Measurements from ENCODE around the gene TBCA.

Gene TBCA

DNA sequence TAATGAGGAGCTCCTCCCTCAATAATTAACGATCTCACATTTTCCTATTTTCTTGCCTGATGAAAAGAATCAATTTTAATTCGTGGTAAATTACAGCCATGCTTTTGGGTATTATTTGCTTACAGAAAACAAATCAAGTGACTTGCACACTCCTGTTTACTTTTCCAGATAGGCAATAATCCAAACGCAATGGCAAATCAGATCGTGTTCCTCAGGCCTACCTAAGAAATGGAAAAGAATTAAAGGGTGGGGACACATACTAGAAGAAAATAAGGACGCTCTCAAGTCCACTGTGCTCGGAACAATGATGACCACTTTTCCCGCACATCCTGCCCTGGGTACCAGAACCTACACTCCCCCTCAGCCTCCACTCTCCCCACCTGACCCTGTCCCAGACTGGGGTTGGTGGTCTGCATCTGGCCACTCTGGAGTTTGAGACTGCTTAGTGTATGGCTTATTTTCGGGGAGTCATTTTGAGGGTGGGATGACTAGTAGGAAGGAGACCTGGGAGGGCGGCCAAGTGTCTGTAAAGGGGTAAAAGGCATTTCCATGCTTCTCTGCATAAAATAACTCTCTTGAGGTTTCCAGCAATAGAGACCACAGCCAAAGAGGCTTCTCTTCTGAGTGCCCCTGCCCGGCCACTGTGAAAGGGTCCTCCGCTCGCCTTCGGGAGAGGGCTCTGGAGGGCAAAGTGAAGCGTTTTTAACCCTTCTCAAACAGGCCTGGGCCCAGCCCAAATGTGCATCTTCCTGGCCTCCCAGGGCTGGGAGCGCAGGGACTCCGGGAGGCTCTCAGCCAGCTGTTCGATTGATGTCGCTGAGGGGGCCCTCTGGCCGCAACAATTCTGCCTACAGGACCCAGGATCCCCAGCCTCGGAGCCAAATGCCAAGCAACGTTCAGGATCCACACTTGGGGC lies 133.1 kb downstream of the TBCA start:
- DNase-seq (ENCODE audit: low spot score) = no peak

- no peak for DNase-seq (ENCODE audit: low spot score)
Measured at GRCh38 chr5:77641963-77642737, 134.0 kb downstream of the TBCA start.

- no peak for DNase-seq (ENCODE audit: low spot score)
Measured at GRCh38 chr5:77641397-77641943, 134.7 kb downstream of the TBCA start.
